H54 (cell line): Measurements from ENCODE around the gene CARD14.

Source experiments
- DNase-seq: peaks from one replicate; pipeline ENCODE4 v3.0.0; 2011; ENCODE audit warnings: low spot score, mixed read lengths; ENCODE audit not compliant: insufficient read length
- FAIRE-seq: peaks from 3 replicates; lab custom pipeline; 2011; peaks lifted over from hg19 to GRCh38; lab: Jason Lieb, UNC
- POLR2A ChIP-seq: IDR thresholded peaks from 2 replicates; pipeline ENCODE4 v1.6.1; 2011; ENCODE audit warnings: low read depth, mild to moderate bottlenecking, low read length

The CARD14 gene

GRCh38 chr17:80163336-80163735 is 6.5 kb upstream of the CARD14 start:
- FAIRE-seq = no peak
- DNase-seq = no peak
- no peak for TF ChIP-seq POLR2A

DNA sequence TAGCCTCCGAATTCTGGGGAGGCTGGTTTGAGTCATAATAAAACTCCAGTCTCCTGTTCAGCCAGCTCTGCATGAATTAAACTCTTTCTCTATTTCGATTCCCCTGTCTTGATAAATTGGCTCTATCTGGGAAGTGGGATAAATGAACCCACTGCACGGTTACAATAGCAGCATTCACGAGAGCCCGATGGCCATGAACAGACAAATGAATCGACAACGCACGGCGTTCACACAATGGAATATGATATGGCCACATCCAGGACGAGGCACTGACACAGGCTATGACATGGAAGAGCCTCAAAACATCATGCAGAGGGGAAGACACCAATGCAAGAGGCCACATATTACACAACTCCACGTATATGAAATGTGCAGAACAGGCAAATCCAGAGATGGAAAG is 5.6 kb upstream of the CARD14 start:
- no peak for DNase-seq
- no peak for TF ChIP-seq POLR2A
- FAIRE-seq = no peak

GRCh38 chr17:80166446-80166845 is 3.4 kb upstream of the CARD14 start:
- no peak for TF ChIP-seq POLR2A
- FAIRE-seq = no peak
- DNase-seq = no peak

DNA sequence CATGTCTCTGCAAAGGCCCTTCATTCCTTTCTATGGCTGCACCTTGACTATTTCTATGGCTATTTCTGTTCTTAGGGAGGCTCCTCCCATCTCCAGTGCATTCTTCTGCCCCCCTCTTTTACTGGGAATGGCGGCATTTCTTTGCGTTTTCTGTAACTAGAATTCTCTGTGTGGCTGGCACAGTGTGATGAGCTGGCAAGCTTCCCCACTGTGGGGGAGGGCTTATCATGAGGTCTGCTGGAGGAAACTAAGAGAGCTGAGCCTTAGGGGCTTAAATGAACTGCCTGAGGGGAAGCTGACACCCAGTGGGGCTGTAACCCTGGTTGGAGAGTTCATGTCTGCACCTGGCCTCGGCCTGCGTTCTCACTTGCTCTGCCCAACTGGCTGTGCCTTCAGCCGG is 1.5 kb upstream of the CARD14 start:
- FAIRE-seq (no peak), DNase-seq (no peak)
- no peak for TF ChIP-seq POLR2A

DNA sequence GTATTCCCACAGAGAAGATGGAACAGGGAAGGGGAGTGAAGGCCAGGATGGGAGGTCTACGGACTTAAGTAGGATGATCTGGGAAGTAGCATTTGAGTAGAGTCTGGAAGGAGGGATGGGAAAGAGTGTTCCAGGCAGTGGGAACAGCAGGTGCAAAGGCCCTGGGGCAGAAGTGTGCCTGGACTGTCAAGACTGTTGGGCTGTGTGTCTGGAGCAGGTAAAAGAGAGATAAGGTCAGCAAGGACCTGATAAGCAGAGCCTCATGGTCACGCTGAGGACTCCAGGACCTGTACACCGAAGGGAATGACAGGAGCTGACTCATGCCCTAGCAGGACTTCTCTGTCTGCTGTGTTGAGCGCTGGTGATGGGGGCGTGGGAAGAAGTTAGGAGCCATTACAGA is 723 bp upstream of the CARD14 start:
- no peak for TF ChIP-seq POLR2A
- DNase-seq = no peak
- no peak for FAIRE-seq

DNA sequence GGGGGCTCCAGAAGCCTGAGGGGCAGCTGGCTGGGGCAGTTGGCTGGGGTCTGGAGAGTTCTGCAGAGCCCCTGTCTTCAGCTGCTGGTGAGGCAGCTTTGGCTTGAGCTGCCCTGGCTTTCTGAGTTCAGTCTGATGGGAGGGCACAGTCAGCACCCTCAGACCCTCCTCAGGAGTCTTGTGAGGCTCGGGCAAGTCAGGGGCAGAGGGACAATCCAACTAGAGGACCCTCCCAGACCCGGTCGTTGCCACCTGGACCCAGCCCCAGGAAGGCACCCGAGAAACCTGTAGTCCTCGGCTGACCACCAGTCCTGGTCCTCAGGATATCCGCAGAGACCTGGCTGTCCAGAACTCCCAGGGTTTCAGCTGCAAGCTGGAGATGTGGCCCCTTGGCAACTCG is 1.9 kb downstream of the CARD14 start:
- DNase-seq (no peak), FAIRE-seq (no peak)
- no peak for TF ChIP-seq POLR2A

DNA sequence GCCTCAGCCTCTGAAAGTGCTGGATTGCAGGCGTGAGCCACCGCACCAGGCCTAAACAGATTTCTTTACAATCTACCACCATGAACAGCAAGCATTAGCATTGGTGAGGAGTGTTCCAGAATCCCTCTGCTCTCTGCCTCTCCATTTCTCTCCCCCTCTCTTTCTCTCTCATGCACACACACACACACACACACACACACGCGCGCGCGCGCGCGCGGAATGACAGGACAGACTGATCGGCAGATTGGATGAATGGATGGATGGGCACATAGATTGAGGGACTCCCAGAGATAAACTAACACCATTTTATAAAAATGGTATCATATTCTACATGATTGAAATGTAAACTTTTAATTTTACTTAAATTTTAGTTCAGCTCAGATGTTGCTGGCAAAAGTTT is 3.3 kb downstream of the CARD14 start:
- TF ChIP-seq POLR2A = no peak
- DNase-seq (no peak), FAIRE-seq (no peak)

DNA sequence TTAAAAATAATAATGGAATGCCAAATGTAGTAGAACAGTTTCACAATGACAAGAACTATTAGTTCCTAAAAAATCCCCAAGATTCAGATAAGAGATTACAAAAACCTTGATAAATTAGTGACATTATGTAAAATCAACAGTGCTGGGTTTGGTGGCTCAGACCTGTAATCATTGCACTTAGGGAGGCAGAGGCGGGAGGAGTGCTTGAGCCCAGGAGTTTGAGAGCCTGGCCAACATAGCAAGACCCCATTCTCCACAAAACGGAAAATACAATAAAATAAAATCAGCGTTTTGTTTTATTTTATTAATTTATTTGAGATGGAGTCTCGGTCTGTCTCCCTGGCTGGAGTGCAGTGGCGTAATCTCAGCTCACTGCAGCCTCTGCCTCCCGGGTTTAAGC is 4.1 kb downstream of the CARD14 start:
- no peak for TF ChIP-seq POLR2A
- FAIRE-seq = no peak
- DNase-seq = no peak

- TF ChIP-seq POLR2A = no peak
- no peak for FAIRE-seq
Measured at GRCh38 chr17:80176757-80177156, 6.9 kb downstream of the CARD14 start.

GRCh38 chr17:80177986-80178595 is 8.3 kb downstream of the CARD14 start:
- no peak for TF ChIP-seq POLR2A
- FAIRE-seq (no peak), DNase-seq (no peak)

More at GRCh38 chr17:80176757-80177156, 6.9 kb downstream of the CARD14 start:
- DNase-seq = no peak

DNA sequence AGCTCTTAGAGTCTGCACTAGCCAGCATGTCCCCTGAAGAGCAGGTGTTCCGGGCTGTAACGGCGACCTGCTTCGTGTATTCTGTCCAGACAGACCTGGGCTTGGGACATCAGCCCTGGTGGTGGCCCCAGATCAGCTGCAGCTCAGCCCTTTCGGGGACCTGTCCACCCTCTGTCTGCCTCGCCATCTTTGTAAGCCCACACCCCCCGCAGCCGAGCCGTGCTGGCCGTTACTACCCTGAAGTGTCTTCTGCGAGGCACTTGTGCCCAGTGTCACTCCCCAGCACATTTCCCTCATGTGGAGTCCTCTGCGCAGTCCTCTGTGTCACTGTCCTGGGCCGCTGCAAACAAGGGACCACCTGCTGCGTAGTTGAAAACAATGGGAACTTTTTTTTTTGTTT is 10.4 kb downstream of the CARD14 start:
- FAIRE-seq = no peak

GRCh38 chr17:80181431-80181830 is 11.6 kb downstream of the CARD14 start:
- TF ChIP-seq POLR2A = no peak
- FAIRE-seq (no peak), DNase-seq (no peak)

More for the DNA sequence above, 10.4 kb downstream of the CARD14 start:
- TF ChIP-seq POLR2A = no peak
- DNase-seq = no peak

- no peak for TF ChIP-seq POLR2A
- no peak for DNase-seq
- FAIRE-seq = no peak
Measured at GRCh38 chr17:80182118-80182844, 12.5 kb downstream of the CARD14 start.

GRCh38 chr17:80182845-80183223 is 13.0 kb downstream of the CARD14 start:
- DNase-seq (no peak), FAIRE-seq (no peak)
- no peak for TF ChIP-seq POLR2A

- DNase-seq (no peak), FAIRE-seq (no peak)
- no peak for TF ChIP-seq POLR2A
Measured at GRCh38 chr17:80183581-80184422, 14.0 kb downstream of the CARD14 start.
